Epithelial cell of esophagus (primary cell): ENCODE data around the gene ELAVL1.

Source experiments
- DNase-seq: peaks from one replicate; pipeline ENCODE4 v3.0.0; 2010; ENCODE audit warnings: low read depth
- H3K4me3 ChIP-seq: 2 replicates; pipeline ENCODE4 v1.5.1; 2011; ENCODE audit warnings: mild to moderate bottlenecking, low read length, control low read depth
- TF ChIP-seq, protein P1 (sequence below): IDR thresholded peaks from 2 replicates; pipeline ENCODE4 v1.5.1; 2011; ENCODE audit warnings: low read depth, mild to moderate bottlenecking, low read length, control low read depth, inconsistent platforms; ENCODE audit not compliant: insufficient read depth; ENCODE audit errors: missing control alignments

ELAVL1 gene

DNA sequence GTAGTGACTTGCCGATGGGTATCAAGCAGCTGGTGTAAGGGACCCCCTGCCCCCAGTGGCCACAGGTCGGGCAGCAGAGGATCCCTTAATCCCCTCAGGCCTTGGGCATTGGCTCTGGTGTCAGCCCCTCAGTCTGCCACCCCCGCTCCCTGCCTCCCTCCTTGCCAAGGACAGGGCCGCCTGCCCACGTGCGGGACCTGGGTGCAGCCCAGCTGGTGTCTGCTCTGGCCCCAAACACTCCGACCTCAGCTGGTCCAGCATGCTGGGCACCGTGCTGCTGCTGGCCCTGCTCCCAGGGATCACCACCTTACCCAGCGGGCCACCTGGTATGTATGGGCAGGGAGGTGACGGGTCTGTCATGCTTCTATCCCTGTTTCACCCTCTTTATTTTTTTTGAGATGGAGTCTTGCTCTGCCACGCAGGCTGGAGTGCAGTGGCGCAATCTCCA is 90.8 kb downstream of the ELAVL1 start, which contains the start of gene TGFBR3L:
Gene TGFBR3L (plus strand): TSS at position 233 of the 448 bp plus-strand sequence.
- DNase-seq = no peak
- no peak within 1 kb of the TSS for H3K4me3 ChIP-seq
- TF ChIP-seq, protein P1, sequence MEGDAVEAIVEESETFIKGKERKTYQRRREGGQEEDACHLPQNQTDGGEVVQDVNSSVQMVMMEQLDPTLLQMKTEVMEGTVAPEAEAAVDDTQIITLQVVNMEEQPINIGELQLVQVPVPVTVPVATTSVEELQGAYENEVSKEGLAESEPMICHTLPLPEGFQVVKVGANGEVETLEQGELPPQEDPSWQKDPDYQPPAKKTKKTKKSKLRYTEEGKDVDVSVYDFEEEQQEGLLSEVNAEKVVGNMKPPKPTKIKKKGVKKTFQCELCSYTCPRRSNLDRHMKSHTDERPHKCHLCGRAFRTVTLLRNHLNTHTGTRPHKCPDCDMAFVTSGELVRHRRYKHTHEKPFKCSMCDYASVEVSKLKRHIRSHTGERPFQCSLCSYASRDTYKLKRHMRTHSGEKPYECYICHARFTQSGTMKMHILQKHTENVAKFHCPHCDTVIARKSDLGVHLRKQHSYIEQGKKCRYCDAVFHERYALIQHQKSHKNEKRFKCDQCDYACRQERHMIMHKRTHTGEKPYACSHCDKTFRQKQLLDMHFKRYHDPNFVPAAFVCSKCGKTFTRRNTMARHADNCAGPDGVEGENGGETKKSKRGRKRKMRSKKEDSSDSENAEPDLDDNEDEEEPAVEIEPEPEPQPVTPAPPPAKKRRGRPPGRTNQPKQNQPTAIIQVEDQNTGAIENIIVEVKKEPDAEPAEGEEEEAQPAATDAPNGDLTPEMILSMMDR = no peak

DNA sequence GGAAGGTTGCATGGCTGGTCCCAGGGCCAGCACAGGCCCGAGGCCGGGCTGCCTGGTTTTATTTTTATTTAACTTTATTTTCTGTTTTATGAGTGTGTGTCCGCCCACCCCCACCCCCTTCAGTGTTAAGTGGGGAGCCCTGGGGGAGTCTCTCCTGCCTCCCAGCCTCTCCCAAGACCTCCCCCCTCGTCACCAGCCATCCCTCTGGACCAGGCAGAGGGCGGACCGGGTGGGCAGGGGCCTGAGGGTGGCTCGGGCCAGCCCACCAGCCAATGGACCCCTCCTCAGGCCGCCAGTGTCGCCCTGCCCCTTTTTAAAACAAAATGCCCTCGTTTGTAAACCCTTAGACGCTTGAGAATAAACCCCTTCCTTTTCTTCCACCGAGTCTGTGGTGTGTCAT is 91.3 kb downstream of the ELAVL1 start:
- no peak overlapping the region for H3K4me3 ChIP-seq
- DNase-seq = no peak
- TF ChIP-seq, protein P1 = no peak

DNA sequence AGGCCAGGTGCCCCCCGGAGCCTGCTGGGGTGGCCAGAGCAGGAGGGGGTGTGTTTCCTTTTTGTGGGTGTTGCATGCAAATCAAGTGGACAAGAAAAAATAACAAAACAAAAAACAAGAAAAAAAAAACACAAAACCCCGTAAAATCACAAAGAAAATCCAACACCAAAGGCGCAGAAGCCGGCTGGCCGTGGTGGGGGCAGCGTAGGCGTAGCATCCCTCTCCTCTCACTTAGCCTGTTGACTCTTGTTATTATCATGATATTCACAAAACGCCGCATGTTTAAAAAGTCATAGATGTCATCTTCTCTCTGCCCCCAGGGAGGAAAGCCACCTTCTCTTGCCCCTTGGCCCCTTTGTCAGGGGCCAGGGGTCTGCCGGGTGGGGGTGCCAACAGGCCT is 91.8 kb downstream of the ELAVL1 start:
- DNase-seq = no peak
- TF ChIP-seq, protein P1 = no peak
- no peak overlapping the region for H3K4me3 ChIP-seq

DNA sequence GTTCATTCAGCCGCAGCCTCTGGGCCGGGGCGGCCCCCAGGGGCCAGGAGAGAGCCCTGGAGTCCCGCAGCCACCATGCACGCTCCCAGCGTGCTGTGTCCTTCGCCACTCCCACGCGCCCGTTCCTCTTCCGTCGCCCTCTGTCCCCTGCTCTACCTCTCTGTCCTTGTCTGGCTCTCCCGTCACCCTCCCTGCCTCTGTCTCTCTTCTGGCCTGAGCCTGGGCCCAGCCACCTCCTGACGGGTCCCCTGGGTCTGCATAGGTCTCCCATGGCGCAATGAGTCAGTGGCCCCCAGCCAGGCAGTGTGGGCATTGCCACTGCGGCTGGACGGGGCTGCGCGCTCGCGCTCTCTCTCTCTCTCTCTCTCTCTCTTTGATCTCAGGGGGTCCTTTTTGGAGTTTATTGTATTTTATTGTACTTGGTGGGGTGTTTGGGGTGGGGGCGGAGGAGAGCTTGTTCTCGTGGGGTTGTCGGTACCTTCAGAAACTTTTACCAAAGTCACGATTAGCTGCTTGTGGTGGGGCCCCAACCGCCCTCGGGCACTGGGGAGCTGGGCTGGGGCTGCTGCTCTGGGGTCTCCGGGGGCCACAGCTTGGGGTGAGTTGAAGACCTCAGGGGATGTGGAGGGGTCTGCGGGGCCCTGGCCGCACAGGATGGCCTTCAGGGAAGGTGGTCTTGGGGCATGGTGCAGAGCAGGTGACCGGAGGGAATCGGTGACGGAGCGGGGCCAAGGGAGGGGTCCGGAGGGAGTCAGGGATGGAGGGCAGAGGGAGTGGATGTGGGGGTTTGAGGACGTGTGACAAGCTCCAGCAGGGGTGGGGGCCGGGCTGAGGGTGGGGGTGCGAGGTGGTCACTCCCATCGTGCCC is 92.5 kb downstream of the ELAVL1 start:
- TF ChIP-seq, protein P1 = no peak
- H3K4me3 ChIP-seq = no peak overlapping the region
- no peak for DNase-seq

DNA sequence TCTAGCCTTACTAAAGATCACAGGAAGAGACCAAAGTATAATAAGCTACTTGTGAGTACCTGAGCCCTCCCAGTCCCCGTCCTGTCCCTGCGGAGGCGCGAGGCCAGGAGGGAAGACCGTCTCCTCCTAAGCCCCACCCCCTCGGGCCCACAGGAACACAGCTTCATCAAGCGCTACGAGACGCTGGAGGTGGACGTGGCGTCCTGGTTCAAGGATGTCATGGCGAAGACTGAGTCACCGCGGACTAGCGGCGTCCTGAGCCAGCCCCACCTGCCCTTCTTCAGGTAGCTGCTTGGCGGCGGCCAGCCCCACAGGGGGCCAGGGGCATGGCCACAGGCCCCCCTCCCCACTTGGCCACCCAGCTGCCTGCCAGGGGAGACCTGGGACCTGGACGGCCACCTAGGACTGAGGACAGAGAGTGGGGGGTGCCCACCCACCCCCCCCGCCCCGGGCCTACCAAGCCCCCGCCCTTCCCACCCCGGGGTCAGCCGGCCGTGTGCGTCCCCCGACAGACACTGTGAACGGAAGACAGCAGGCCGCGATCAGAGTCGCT is 93.2 kb downstream of the ELAVL1 start:
- no peak overlapping the region for H3K4me3 ChIP-seq
- DNase-seq = no peak
- TF ChIP-seq, protein P1 = no peak

DNA sequence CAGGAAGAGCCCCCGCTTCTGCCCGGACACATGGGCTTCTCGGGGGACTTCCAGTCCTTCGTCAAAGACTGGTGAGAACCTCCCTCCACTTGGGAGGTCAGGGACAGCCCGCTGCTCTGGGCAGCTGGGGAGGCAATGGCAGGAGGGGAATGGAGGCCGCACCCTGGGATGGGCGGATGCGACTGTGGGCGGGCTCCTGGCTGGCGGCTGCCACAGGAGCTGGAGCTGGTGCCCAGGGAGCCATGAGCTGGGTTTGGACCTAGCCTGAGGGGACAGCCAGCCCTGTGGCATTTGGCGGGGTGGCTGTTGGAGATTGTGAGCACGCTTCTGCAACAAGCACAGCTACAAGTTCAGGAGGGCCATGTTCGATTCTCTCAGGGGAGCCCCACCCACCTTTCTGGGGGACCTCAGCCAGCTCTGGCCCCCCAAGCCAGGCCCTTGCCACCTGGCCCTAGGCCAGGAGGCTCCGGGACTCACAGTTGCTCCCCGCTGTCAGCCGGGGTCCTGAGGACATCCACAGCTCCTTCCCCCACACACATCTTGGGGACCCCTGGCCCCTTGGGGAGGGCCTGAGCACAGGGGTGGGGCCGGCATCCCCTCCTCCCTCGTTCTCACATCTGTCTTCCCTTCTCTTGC is 93.8 kb downstream of the ELAVL1 start:
- no peak for DNase-seq
- H3K4me3 ChIP-seq = no peak overlapping the region
- TF ChIP-seq, protein P1 = no peak
